ENCODE data around the gene OSGIN1.

The OSGIN1 gene

DNA sequence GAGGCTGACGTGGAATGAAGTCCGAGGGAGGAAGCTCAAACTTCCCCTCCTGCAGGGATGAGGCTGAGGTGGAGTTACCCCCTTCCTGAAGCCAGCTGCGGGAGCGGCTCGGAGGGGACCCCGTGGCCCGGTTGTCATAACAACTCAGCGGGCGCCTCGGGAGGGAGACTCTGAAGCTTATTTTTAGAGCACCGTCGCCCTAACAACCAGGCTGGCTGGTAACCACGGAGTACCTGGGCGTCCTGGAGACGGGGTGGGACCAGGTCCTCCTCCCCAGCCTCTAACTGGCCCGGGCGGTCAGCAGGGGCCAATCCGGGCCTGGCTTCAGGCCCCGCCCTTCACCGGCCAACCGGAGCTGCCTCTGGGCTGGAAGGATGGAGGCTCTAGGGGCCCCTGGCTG lies 42.7 kb downstream of the OSGIN1 start:
- TF ChIP-seq, protein P1, sequence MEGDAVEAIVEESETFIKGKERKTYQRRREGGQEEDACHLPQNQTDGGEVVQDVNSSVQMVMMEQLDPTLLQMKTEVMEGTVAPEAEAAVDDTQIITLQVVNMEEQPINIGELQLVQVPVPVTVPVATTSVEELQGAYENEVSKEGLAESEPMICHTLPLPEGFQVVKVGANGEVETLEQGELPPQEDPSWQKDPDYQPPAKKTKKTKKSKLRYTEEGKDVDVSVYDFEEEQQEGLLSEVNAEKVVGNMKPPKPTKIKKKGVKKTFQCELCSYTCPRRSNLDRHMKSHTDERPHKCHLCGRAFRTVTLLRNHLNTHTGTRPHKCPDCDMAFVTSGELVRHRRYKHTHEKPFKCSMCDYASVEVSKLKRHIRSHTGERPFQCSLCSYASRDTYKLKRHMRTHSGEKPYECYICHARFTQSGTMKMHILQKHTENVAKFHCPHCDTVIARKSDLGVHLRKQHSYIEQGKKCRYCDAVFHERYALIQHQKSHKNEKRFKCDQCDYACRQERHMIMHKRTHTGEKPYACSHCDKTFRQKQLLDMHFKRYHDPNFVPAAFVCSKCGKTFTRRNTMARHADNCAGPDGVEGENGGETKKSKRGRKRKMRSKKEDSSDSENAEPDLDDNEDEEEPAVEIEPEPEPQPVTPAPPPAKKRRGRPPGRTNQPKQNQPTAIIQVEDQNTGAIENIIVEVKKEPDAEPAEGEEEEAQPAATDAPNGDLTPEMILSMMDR (conservative IDR thresholded peaks at IDR 0.05): no peak
- no peak overlapping the region for H3K27ac ChIP-seq

- H3K27ac ChIP-seq: no peak overlapping the region
- TF ChIP-seq, protein P1 (conservative IDR thresholded peaks at IDR 0.05): no peak
These were observed 43.6 kb downstream of the OSGIN1 start for GRCh38 chr16:83996481-83997252.

DNA sequence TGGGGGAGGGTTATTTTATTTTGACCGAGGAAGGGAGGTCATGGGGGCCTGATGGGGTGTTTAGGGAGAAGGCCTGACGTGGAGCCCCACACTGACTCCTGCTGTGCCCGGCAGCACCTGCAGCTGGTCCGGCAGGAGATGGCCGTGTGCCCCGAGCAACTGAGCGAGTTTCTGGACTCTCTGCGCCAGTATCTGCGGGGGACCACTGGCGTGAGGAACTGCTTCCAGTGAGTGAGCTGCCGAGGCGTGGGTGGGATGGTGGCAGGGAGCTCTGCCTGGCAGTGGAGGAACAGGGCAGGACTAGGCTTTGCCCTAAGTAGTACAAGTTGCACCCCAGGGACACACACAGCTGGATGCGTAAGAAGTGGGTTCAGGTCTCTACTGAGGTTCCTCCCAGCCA lies 45.1 kb downstream of the OSGIN1 start:
- no peak overlapping the region for H3K27ac ChIP-seq
- TF ChIP-seq, protein P1 (conservative IDR thresholded peaks at IDR 0.05): no peak

DNA sequence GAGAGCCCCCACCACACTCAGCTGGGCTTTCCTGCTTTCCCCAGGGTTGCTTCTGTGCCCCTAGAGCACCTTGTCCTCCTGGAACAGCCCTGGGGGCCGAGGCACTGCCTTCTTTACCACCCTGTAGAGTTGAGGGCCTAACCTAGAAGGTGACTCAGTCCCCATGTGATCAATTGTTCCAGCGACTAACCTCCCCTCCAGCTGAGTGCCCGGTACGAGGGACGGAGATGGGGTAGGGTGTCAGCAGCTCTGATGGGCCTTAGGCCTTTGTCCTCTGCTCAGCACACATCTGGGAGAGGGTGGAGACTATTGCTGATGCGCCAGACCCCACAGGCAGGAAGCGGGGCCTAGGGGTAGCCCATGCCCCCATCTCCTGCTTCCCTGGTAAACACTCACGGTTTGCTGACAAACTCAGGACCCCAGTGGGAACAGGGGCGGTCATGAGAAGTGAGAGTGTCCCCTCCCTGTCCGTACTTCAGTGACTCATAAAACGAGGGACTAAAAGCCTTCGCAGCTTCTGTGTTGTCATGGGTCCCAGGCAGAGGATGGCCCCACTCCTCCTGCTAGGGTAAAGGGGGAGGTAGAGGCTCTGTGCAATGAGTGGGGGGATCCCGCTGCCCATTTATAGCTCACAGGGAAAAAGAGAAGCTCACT lies 48.1 kb downstream of the OSGIN1 start:
- no peak overlapping the region for H3K27ac ChIP-seq
- TF ChIP-seq, protein P1 (conservative IDR thresholded peaks at IDR 0.05): no peak

DNA sequence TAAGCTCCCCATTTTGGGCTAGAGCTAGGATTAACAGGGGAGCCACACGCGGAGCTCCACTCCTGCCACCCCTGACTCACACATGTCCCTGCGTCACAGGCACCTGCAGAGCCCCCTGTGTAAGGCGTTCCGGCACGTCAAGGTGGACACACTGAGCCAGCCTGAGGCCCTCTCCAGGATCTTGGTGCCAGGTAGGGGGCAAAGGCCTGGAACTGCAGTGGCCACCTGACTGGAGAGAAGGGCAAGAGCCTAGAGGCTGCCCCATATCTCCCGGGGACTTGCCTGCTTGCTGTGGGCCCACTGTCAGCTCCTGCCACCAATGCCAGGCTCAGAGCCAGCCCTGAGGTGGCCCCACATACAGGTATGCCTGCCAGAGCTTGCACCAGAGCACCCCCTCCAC lies 48.7 kb downstream of the OSGIN1 start:
- no peak overlapping the region for H3K27ac ChIP-seq

DNA sequence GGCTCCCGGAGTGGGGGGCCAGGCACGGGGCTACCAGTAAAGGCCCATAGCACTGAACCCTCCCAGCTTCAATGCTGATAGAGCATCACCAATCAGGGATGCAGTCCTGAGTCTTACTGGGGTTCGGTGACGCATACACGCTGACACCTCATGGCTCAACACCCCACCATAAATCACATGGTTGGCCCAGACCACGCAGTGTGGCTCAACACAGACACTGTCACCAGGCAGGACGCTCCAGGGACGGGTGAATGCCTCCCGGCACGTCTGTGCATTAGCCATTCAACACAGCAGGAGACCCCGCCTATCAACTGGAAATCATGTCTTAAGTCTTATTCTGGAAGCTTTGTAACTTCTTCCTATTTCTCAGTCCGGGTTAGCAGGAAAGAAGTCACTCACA lies 50.0 kb downstream of the OSGIN1 start:
- TF ChIP-seq, protein P1 (conservative IDR thresholded peaks at IDR 0.05): no peak
- no peak overlapping the region for H3K27ac ChIP-seq

More for the DNA sequence above, 48.7 kb downstream of the OSGIN1 start:
- TF ChIP-seq, protein P1 (conservative IDR thresholded peaks at IDR 0.05): no peak

- no peak overlapping the region for H3K27ac ChIP-seq
- TF ChIP-seq, protein P1 (conservative IDR thresholded peaks at IDR 0.05): no peak
These were observed 51.4 kb downstream of the OSGIN1 start for GRCh38 chr16:84004442-84004841.
